Measurements from ENCODE around the gene HTR6.
"Not testable (repeated sequence)": the region's sequence is repeated elsewhere in the genome, so short reads cannot be mapped to it uniquely, and the experiment has no call there.

The HTR6 gene

DNA sequence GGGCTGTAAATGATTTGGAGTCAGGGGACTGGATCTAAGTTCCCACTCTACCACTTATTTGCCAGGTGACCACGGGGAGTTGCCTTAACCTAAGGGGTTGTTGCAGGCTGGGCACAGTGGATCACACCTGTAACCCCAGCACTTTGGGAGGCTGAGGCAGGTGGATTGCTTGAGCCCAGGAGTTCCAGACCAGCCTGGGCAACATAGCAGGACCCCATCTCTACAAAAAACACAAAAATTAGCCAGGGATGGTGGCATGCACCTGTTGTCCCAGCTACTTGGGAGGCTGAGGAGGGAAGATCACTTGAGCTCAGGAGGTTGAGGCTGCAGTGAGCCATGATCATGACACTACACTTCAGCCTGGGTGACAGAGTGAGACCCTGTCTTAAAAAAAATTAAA, 34.5 kb upstream of the HTR6 start:
- H3K36me3 ChIP-seq (ENCODE audit: control insufficient read depth in 4 of 4, insufficient read depth in 4 of 4, low read length in 3 of 4) = peaks cover 0 to 35% (median 12%) of the 10 kb centered on the region in 4 experiments
- H3K9me3 ChIP-seq (ENCODE audit: control extremely low read depth in 1 of 5, control insufficient read depth in 4 of 5, insufficient read depth in 2 of 5, low read depth in 1 of 5, low read length in 4 of 5); H3K4me3 ChIP-seq (ENCODE audit: control insufficient read depth in 1 of 7, extremely low read depth in 1 of 7, insufficient read depth in 4 of 7, low read depth in 2 of 7, low read length in 6 of 7); DNase-seq; H3K4me1 ChIP-seq (ENCODE audit: control extremely low read depth in 1 of 4, control insufficient read depth in 4 of 4, insufficient read depth in 4 of 4, low read length in 3 of 4); H3K27me3 ChIP-seq (replicated peaks in 2 of 5; ENCODE audit: control insufficient read depth in 4 of 5, insufficient read depth in 5 of 5, low read length in 4 of 5); H3K27ac ChIP-seq (ENCODE audit: insufficient read depth in 1 of 2, low read depth in 1 of 2, low read length in 2 of 2, poor library complexity in 1 of 2, severe bottlenecking in 2 of 2): not testable (repeated sequence)
- CTCF ChIA-PET = interaction anchor here (1.0 to 4.4 kb wide), 3 partner anchors 10 to 12 kb away, joined by 4 to 29 read pairs (median 6); no protein-coding TSS in a partner anchor
- POLR2A ChIA-PET = interaction anchor here (0.6 kb wide), 1 partner anchor 294 kb away, joined by 3 read pairs; no protein-coding TSS in a partner anchor
- WGBS (ENCODE audit: insufficient coverage) = 100% methylated on average over 1 of the region's 1 CpG

DNA sequence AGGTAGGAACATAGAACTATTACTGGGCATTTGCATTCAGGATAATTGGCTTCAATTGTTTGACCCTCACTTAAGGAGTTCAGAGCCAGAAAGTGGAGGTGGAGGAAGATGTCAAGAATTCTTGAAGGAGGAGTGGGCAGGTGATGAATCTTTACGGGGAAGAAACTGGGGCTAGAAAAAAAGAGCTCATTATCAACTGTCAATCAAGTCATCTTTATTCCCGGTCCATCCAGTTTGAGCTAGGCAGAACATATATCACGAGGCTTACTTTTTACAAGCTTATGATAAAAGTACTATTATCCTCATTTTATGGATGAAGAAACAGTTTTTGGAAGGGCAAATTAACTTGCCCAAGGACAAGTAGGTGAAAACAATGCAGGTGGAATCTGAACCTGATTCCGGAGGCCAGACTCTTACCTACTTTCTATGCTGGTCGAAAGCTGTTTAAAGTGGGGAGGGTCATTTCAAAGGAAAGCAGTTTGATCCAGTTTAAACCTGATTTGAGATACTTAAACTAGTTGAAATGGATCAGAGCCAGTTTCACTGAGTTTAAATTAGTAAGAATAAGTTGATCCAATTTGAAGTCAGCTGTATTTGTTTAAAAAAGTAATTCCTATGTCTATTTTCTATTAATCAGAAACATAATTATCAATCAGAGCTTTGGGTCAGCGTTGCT, 33.8 kb upstream of the HTR6 start:
- H3K36me3 ChIP-seq (ENCODE audit: control insufficient read depth in 4 of 4, insufficient read depth in 4 of 4, low read length in 3 of 4) = peaks cover 0 to 28% (median 8%) of the 10 kb centered on the region in 4 experiments
- H3K27me3 ChIP-seq (replicated peaks in 2 of 5; ENCODE audit: control insufficient read depth in 4 of 5, insufficient read depth in 5 of 5, low read length in 4 of 5) = no peaks in the 10 kb centered on the region
- H3K9me3 ChIP-seq (ENCODE audit: control extremely low read depth in 1 of 5, control insufficient read depth in 4 of 5, insufficient read depth in 2 of 5, low read depth in 1 of 5, low read length in 4 of 5) = no peaks in the 10 kb centered on the region
- H3K4me3 ChIP-seq (ENCODE audit: control insufficient read depth in 1 of 7, extremely low read depth in 1 of 7, insufficient read depth in 4 of 7, low read depth in 2 of 7, low read length in 6 of 7) = no peak overlapping the region
- ChIA-PET CTCF (interaction anchor here (1.0 to 4.4 kb wide), 4 partner anchors 10 to 153 kb away, joined by 3 to 29 read pairs (median 5); no protein-coding TSS in a partner anchor), POLR2A (interaction anchor here (0.6 kb wide), 1 partner anchor 294 kb away, joined by 3 read pairs; no protein-coding TSS in a partner anchor)
- DNase-seq = no peak
- H3K4me1 ChIP-seq (ENCODE audit: control extremely low read depth in 1 of 4, control insufficient read depth in 4 of 4, insufficient read depth in 4 of 4, low read length in 3 of 4) = no peaks in the 10 kb centered on the region
- H3K27ac ChIP-seq (ENCODE audit: insufficient read depth in 1 of 2, low read depth in 1 of 2, low read length in 2 of 2, poor library complexity in 1 of 2, severe bottlenecking in 2 of 2) = no peak overlapping the region
- WGBS (ENCODE audit: insufficient coverage) = 100% methylated on average over 3 of the region's 6 CpGs

DNA sequence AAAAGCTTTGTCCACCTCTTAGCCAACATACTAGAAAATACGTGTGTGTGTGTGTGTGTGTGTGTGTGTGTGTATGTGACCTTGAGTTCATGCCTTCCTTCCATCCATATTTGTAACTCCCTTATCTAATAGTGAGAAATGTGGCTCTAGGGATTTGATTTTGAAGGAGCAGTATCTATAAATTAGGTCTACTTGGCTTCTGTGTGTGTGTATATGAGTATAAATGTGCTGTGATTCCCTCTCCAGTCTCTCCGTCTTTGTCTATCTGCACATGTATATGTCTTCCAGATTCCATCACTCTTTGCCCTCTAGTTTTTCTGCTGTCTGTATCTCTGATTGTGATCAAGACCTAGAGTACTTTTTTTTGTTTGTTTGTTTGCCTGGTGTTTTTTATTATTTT, 32.5 kb upstream of the HTR6 start:
- peaks cover 0 to 16% (median 4%) of the 10 kb centered on the region in 4 experiments for H3K36me3 ChIP-seq (ENCODE audit: control insufficient read depth in 4 of 4, insufficient read depth in 4 of 4, low read length in 3 of 4)
- no peak overlapping the region for H3K27ac ChIP-seq (ENCODE audit: insufficient read depth in 1 of 2, low read depth in 1 of 2, low read length in 2 of 2, poor library complexity in 1 of 2, severe bottlenecking in 2 of 2)
- no peak for DNase-seq
- H3K4me1 ChIP-seq (ENCODE audit: control extremely low read depth in 1 of 4, control insufficient read depth in 4 of 4, insufficient read depth in 4 of 4, low read length in 3 of 4) = no peaks in the 10 kb centered on the region
- POLR2A ChIA-PET = no interaction called here
- CTCF ChIA-PET = interaction anchor here (4.4 kb wide), 1 partner anchor 8 kb away, joined by 29 read pairs; no protein-coding TSS in a partner anchor
- no peaks in the 10 kb centered on the region for H3K9me3 ChIP-seq (ENCODE audit: control extremely low read depth in 1 of 5, control insufficient read depth in 4 of 5, insufficient read depth in 2 of 5, low read depth in 1 of 5, low read length in 4 of 5)
- H3K27me3 ChIP-seq (replicated peaks in 2 of 5; ENCODE audit: control insufficient read depth in 4 of 5, insufficient read depth in 5 of 5, low read length in 4 of 5) = no peaks in the 10 kb centered on the region
- no peak overlapping the region for H3K4me3 ChIP-seq (ENCODE audit: control insufficient read depth in 1 of 7, extremely low read depth in 1 of 7, insufficient read depth in 4 of 7, low read depth in 2 of 7, low read length in 6 of 7)
- WGBS (ENCODE audit: insufficient coverage) = no CpG with 5 or more reads among the region's 2 CpGs

DNA sequence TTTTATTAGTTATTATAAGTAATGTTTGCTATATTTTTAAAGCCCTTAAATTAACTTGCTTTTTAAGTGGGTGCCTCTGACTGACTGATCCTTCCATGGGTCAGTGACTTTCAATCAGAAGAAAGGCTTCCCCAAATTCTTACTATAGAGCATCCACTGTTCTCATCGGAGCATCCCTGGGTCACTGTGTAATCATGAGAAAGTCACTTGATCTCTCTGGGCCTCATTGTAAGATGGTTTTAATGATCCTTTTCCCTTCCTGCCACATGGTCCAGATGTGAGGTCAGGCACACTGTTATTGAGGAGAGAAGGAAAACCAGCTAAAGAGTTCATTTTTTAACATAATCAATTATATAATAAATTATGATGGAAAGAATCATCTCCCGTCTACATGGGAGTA, 31.6 kb upstream of the HTR6 start:
- WGBS (ENCODE audit: insufficient coverage) = 83% methylated on average over 1 of the region's 2 CpGs
- H3K36me3 ChIP-seq (ENCODE audit: control insufficient read depth in 4 of 4, insufficient read depth in 4 of 4, low read length in 3 of 4) = peaks cover 0 to 8% (median 0%) of the 10 kb centered on the region in 4 experiments
- DNase-seq = no peak
- H3K27ac ChIP-seq (ENCODE audit: insufficient read depth in 1 of 2, low read depth in 1 of 2, low read length in 2 of 2, poor library complexity in 1 of 2, severe bottlenecking in 2 of 2) = no peak overlapping the region
- no peaks in the 10 kb centered on the region for H3K9me3 ChIP-seq (ENCODE audit: control extremely low read depth in 1 of 5, control insufficient read depth in 4 of 5, insufficient read depth in 2 of 5, low read depth in 1 of 5, low read length in 4 of 5)
- H3K4me1 ChIP-seq (ENCODE audit: control extremely low read depth in 1 of 4, control insufficient read depth in 4 of 4, insufficient read depth in 4 of 4, low read length in 3 of 4) = no peaks in the 10 kb centered on the region
- ChIA-PET CTCF (no interaction called here), POLR2A (no interaction called here)
- H3K4me3 ChIP-seq (ENCODE audit: control insufficient read depth in 1 of 7, extremely low read depth in 1 of 7, insufficient read depth in 4 of 7, low read depth in 2 of 7, low read length in 6 of 7) = no peak overlapping the region
- no peaks in the 10 kb centered on the region for H3K27me3 ChIP-seq (replicated peaks in 2 of 5; ENCODE audit: control insufficient read depth in 4 of 5, insufficient read depth in 5 of 5, low read length in 4 of 5)

DNA sequence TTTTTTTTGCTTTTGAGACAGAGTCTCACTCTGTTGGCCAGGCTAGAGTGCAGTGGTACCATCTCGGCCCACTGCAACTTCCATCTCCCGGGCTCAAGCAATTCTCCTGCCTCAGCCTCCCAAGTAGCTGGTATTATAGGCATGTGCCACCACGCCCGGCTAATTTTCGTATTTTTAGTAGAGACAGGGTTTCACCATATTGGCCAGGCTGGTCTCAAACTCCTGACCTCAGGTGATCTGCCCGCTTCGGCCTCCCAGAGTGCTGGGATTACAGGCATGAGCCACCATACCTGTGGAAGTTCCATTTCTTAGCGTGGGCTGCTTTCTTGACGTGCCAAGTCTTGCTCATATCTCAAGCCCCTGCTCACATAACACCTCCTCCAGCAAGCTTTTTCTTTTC, 29.6 kb upstream of the HTR6 start:
- 96% methylated on average over 4 of the region's 9 CpGs for WGBS (ENCODE audit: insufficient coverage)
- CTCF ChIA-PET = interaction anchor here (1.1 to 1.3 kb wide), 2 partner anchors 10 to 77 kb away, joined by 3 to 4 read pairs; no protein-coding TSS in a partner anchor

DNA sequence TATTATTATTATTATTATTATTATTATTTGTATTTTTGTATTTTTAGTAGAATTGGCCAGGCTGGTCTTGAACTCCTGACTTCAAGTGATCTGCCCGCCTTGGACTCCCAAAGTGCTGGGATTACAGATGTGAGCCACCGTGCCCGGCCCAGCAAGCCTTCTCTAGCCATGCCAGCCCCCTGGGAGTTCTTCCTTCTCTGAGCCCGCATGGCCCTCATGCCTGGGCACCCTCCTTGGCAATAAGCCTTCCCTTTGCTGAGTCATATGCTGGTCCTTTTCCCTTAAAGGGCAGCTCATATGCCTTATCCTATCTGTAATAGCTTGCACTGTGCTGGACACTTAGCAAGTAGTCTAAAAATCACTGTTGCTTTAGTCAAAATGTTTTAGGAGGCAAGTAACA, 29.0 kb upstream of the HTR6 start:
- H3K4me1 ChIP-seq (ENCODE audit: control extremely low read depth in 1 of 4, control insufficient read depth in 4 of 4, insufficient read depth in 4 of 4, low read length in 3 of 4) = peaks cover 0 to 4% (median 1%) of the 10 kb centered on the region in 4 experiments
- H3K36me3 ChIP-seq (ENCODE audit: control insufficient read depth in 4 of 4, insufficient read depth in 4 of 4, low read length in 3 of 4) = no peaks in the 10 kb centered on the region
- ChIA-PET CTCF (interaction anchor here (1.1 to 1.3 kb wide), 2 partner anchors 10 to 78 kb away, joined by 3 to 4 read pairs; no protein-coding TSS in a partner anchor), POLR2A (no interaction called here)
- WGBS (ENCODE audit: insufficient coverage) = 93% methylated on average over 4 of the region's 4 CpGs
- no peak for DNase-seq
- H3K27me3 ChIP-seq (replicated peaks in 2 of 5; ENCODE audit: control insufficient read depth in 4 of 5, insufficient read depth in 5 of 5, low read length in 4 of 5) = no peaks in the 10 kb centered on the region
- no peak overlapping the region for H3K4me3 ChIP-seq (ENCODE audit: control insufficient read depth in 1 of 7, extremely low read depth in 1 of 7, insufficient read depth in 4 of 7, low read depth in 2 of 7, low read length in 6 of 7)
- no peak overlapping the region for H3K27ac ChIP-seq (ENCODE audit: insufficient read depth in 1 of 2, low read depth in 1 of 2, low read length in 2 of 2, poor library complexity in 1 of 2, severe bottlenecking in 2 of 2)
- H3K9me3 ChIP-seq (ENCODE audit: control extremely low read depth in 1 of 5, control insufficient read depth in 4 of 5, insufficient read depth in 2 of 5, low read depth in 1 of 5, low read length in 4 of 5) = no peaks in the 10 kb centered on the region

More for the DNA sequence above, 29.6 kb upstream of the HTR6 start:
- H3K27me3 ChIP-seq (replicated peaks in 2 of 5; ENCODE audit: control insufficient read depth in 4 of 5, insufficient read depth in 5 of 5, low read length in 4 of 5); POLR2A ChIA-PET; H3K27ac ChIP-seq (ENCODE audit: insufficient read depth in 1 of 2, low read depth in 1 of 2, low read length in 2 of 2, poor library complexity in 1 of 2, severe bottlenecking in 2 of 2); H3K4me3 ChIP-seq (ENCODE audit: control insufficient read depth in 1 of 7, extremely low read depth in 1 of 7, insufficient read depth in 4 of 7, low read depth in 2 of 7, low read length in 6 of 7); H3K4me1 ChIP-seq (ENCODE audit: control extremely low read depth in 1 of 4, control insufficient read depth in 4 of 4, insufficient read depth in 4 of 4, low read length in 3 of 4); H3K36me3 ChIP-seq (ENCODE audit: control insufficient read depth in 4 of 4, insufficient read depth in 4 of 4, low read length in 3 of 4); H3K9me3 ChIP-seq (ENCODE audit: control extremely low read depth in 1 of 5, control insufficient read depth in 4 of 5, insufficient read depth in 2 of 5, low read depth in 1 of 5, low read length in 4 of 5); DNase-seq: not testable (repeated sequence)

DNA sequence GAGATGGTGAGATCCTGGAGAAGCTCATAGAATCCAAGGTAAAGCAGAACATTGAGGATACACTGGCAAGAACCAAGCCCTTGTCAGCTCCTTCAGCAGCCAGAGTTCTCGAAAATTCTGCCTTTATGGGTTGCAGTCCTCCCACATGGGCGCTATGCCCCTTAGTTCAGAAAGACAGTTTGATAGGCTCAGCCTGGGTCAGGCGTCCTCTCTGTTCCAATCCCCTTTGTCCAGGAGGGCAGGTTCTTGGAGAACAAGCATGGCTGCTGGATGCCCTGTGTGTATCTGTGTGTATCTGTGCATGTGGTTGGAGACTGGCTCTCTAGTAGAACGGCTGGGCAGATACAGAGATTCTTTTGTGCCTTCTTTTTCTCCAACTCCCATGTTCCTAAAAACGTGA, 28.6 kb upstream of the HTR6 start:
- Histone ChIP-seq H3K4me1 (ENCODE audit: control extremely low read depth in 1 of 4, control insufficient read depth in 4 of 4, insufficient read depth in 4 of 4, low read length in 3 of 4) (peaks cover 0 to 6% (median 2%) of the 10 kb centered on the region in 4 experiments), H3K36me3 (ENCODE audit: control insufficient read depth in 4 of 4, insufficient read depth in 4 of 4, low read length in 3 of 4) (no peaks in the 10 kb centered on the region), H3K27ac (ENCODE audit: insufficient read depth in 1 of 2, low read depth in 1 of 2, low read length in 2 of 2, poor library complexity in 1 of 2, severe bottlenecking in 2 of 2) (no peak overlapping the region), H3K27me3 (replicated peaks in 2 of 5; ENCODE audit: control insufficient read depth in 4 of 5, insufficient read depth in 5 of 5, low read length in 4 of 5) (no peaks in the 10 kb centered on the region), H3K4me3 (ENCODE audit: control insufficient read depth in 1 of 7, extremely low read depth in 1 of 7, insufficient read depth in 4 of 7, low read depth in 2 of 7, low read length in 6 of 7) (no peak overlapping the region), H3K9me3 (ENCODE audit: control extremely low read depth in 1 of 5, control insufficient read depth in 4 of 5, insufficient read depth in 2 of 5, low read depth in 1 of 5, low read length in 4 of 5) (no peaks in the 10 kb centered on the region)
- 100% methylated on average over 3 of the region's 5 CpGs for WGBS (ENCODE audit: insufficient coverage)
- CTCF ChIA-PET = interaction anchor here (1.1 to 1.3 kb wide), 2 partner anchors 11 to 78 kb away, joined by 3 to 4 read pairs; no protein-coding TSS in a partner anchor
- DNase-seq = no peak
- POLR2A ChIA-PET = no interaction called here

Measured in common myeloid progenitor, CD34-positive (primary cell).